GM23338 (cell line): ENCODE measurements around the gene OGG1. TPM values are rescaled to one million over a fixed set of nuclear protein-coding genes. Genes with fewer than 3 reads are reported as not detected.
A peak's percentile ranks its signal among the peaks of the same experiment; 100 is the strongest.

Experiments
- ATAC-seq: fragments of 200-7000 bp; cut with Tn5 transposase; 3 replicates; pipeline ENCODE4 v1.9.1; 2020
- DNase-seq: peaks from one replicate; pipeline ENCODE4 v3.0.0-alpha.2; 2015; ENCODE audit warnings: low spot score
- H2AFZ ChIP-seq: fragments of 200-600 bp; sonication (generic); 2 replicates; pipeline ENCODE4 v1.8.0; 2016; ENCODE audit warnings: antibody characterized with exemption, mild to moderate bottlenecking, moderate library complexity
- H3F3A ChIP-seq: fragments of 200-600 bp; sonication (generic); replicated peaks from 2 replicates; pipeline ENCODE4 v1.8.0; 2017; ENCODE audit warnings: antibody characterized with exemption, mixed run types, low read depth
- H3K27ac ChIP-seq: fragments of 200-600 bp; sonication (generic); 2 replicates; pipeline ENCODE4 v1.6.1; 2016; ENCODE audit warnings: low read depth
- H3K27me3 ChIP-seq: fragments of 200-600 bp; sonication (generic); 2 replicates; pipeline ENCODE4 v1.8.0; 2016; ENCODE audit warnings: mild to moderate bottlenecking, mixed run types, moderate library complexity; ENCODE audit not compliant: insufficient read depth
- H3K36me3 ChIP-seq: fragments of 200-600 bp; sonication (generic); 2 replicates; pipeline ENCODE4 v1.8.0; 2016; ENCODE audit warnings: mild to moderate bottlenecking; ENCODE audit not compliant: insufficient read depth
- H3K4me1 ChIP-seq: fragments of 200-600 bp; sonication (generic); 2 replicates; pipeline ENCODE4 v1.8.0; 2016; ENCODE audit warnings: mild to moderate bottlenecking, moderate library complexity; ENCODE audit not compliant: insufficient read depth
- H3K4me2 ChIP-seq: fragments of 200-600 bp; sonication (generic); 2 replicates; pipeline ENCODE4 v1.7.1; 2017; ENCODE audit warnings: mixed run types
- H3K4me3 ChIP-seq: fragments of 200-600 bp; sonication (generic); 2 replicates; pipeline ENCODE4 v1.6.1; 2016; ENCODE audit warnings: mixed run types
- H3K79me2 ChIP-seq: fragments of 200-600 bp; sonication (generic); replicated peaks from 2 replicates; pipeline ENCODE4 v1.8.0; 2017; ENCODE audit warnings: mild to moderate bottlenecking; ENCODE audit not compliant: insufficient read depth
- H3K9me2 ChIP-seq: fragments of 200-600 bp; sonication (generic); 2 replicates; pipeline ENCODE4 v1.8.0; 2017; ENCODE audit not compliant: insufficient read depth
- H4K20me1 ChIP-seq: fragments of 200-600 bp; sonication (generic); replicated peaks from 2 replicates; pipeline ENCODE4 v1.8.0; 2017; ENCODE audit warnings: mild to moderate bottlenecking; ENCODE audit not compliant: insufficient read depth
- H3K27ac Mint-ChIP-seq: 2 replicates; pipeline ENCODE4 v1.8.0; 2020; ENCODE audit warnings: inconsistent platforms, mild to moderate bottlenecking, moderate library complexity, mixed read lengths
- H3K27me3 Mint-ChIP-seq: 3 replicates; pipeline ENCODE4 v1.8.0; 2022; ENCODE audit warnings: low read depth, mild to moderate bottlenecking, moderate library complexity, mixed read lengths, inconsistent platforms; ENCODE audit not compliant: insufficient read depth, poor library complexity
- H3K36me3 Mint-ChIP-seq: 3 replicates; pipeline ENCODE4 v1.8.0; 2021; ENCODE audit warnings: low read depth, mild to moderate bottlenecking, inconsistent platforms, moderate library complexity, mixed read lengths
- H3K4me1 Mint-ChIP-seq: 3 replicates; pipeline ENCODE4 v1.8.0; 2020; ENCODE audit warnings: mild to moderate bottlenecking, inconsistent platforms, mixed read lengths
- H3K4me3 Mint-ChIP-seq: 3 replicates; pipeline ENCODE4 v1.8.0; 2021; ENCODE audit warnings: moderate library complexity, mild to moderate bottlenecking, inconsistent platforms, mixed read lengths
- H3K9me3 Mint-ChIP-seq: 3 replicates; pipeline ENCODE4 v1.8.0; 2020; ENCODE audit warnings: moderate library complexity, mild to moderate bottlenecking, inconsistent platforms, mixed read lengths
- CTCF ChIP-seq, 2 experiments: fragments of 200-600 bp in 1 of 2; sonication (generic) in 1 of 2; conservative IDR thresholded peaks; 2 replicates each; pipeline versions ENCODE4 v1.5.1 to v1.6.1; 2016 to 2017; ENCODE audit warnings: antibody characterized with exemption in 2 of 2, low read depth in 2 of 2, mild to moderate bottlenecking in 2 of 2, moderate library complexity in 1 of 2
- ETS1 ChIP-seq: IDR thresholded peaks from 2 replicates; pipeline ENCODE4 v1.6.1; 2016; ENCODE audit warnings: antibody characterized with exemption
- EZH2 ChIP-seq: fragments of 200-600 bp; sonication (generic); IDR thresholded peaks from one replicate; pipeline ENCODE4 v1.8.0; 2017; ENCODE audit warnings: antibody characterized with exemption, mild to moderate bottlenecking, low read depth; ENCODE audit not compliant: unreplicated experiment
- EZH2phosphoT487 ChIP-seq: fragments of 200-600 bp; sonication (generic); IDR thresholded peaks from one replicate; pipeline ENCODE4 v1.8.1; 2018; ENCODE audit warnings: antibody characterized with exemption; ENCODE audit not compliant: unreplicated experiment
- JUNB ChIP-seq: IDR thresholded peaks from one replicate; pipeline ENCODE4 v1.6.1; 2016; ENCODE audit warnings: antibody characterized with exemption; ENCODE audit not compliant: unreplicated experiment
- POLR2AphosphoS5 ChIP-seq: IDR thresholded peaks from 2 replicates; pipeline ENCODE4 v1.6.1; 2016; ENCODE audit warnings: antibody characterized with exemption, low read depth
- REST ChIP-seq: IDR thresholded peaks from one replicate; pipeline ENCODE4 v1.6.1; 2018; ENCODE audit warnings: antibody characterized with exemption; ENCODE audit not compliant: unreplicated experiment
- STAT1 ChIP-seq: IDR thresholded peaks from one replicate; pipeline ENCODE4 v1.6.1; 2016; ENCODE audit warnings: antibody characterized with exemption; ENCODE audit not compliant: unreplicated experiment
- ZNF331 ChIP-seq: fragments of 250-450 bp; sonication (Bioruptor Pico); IDR thresholded peaks from 2 replicates; pipeline ENCODE4 v1.5.0; 2020; ENCODE audit warnings: low read depth, mild to moderate bottlenecking, moderate library complexity
- polyA plus RNA-seq: library from polyadenylated mRNA; unstranded; fragments of >200 nt; fragmentation: Nextera tagmentation; extraction: Ambion mirVana; gene quantifications from 2 replicates; pipeline ENCODE4 v1.2.1, GENCODE V29; 2016
- total RNA-seq: library from RNA; depleted of rRNA; stranded (reverse); fragments of >200 nt; shearing (Covaris generic); gene quantifications from 2 replicates; pipeline ENCODE4 v1.2.3, GENCODE V29; 2014

The OGG1 gene
- total and polyA plus RNA-seq, 2 experiments from 2014 or later, result 20.6 to 27.6 TPM

GRCh38 chr3:9800529-9800928 lies 50.8 kb downstream of the OGG1 start:
- no peak for TF ChIP-seq JUNB
- no peak for TF ChIP-seq ZNF331 (CRISPR knock-in tag)
- TF ChIP-seq STAT1, result no peak
- TF ChIP-seq CTCF (conservative IDR thresholded peaks at IDR 0.05; ENCODE audit: low read depth in 2 of 2), result peak; percentile 46 to 48
- TF ChIP-seq ETS1, result no peak
- no peak for TF ChIP-seq REST
- no peak for TF ChIP-seq EZH2

GRCh38 chr3:9803494-9803893 lies 53.7 kb downstream of the OGG1 start:
- Mint-ChIP-seq H3K27me3 (peaks cover 5% of the 10 kb centered on the region), H3K4me1 (peaks cover 2% of the 10 kb centered on the region; the same call in 1 of the 3 replicates), H3K4me3 (no peak overlapping the region), H3K27ac (no peak overlapping the region), H3K9me3 (no peaks in the 10 kb centered on the region), H3K36me3 (peaks cover 82% of the 10 kb centered on the region)
- H4K20me1 ChIP-seq, result peaks cover 29% of the 10 kb centered on the region
- H3K4me2 ChIP-seq, result no peak overlapping the region
- H3K9me2 ChIP-seq, result no peaks in the 10 kb centered on the region
- no peak for ATAC-seq
- H3F3A ChIP-seq, result peaks cover 16% of the 10 kb centered on the region; the same call in 1 of the 2 replicates
- peaks cover 64% of the 10 kb centered on the region for H3K36me3 ChIP-seq
- no peaks in the 10 kb centered on the region for H3K79me2 ChIP-seq
- H3K4me1 ChIP-seq, result no peaks in the 10 kb centered on the region
- H3K27ac ChIP-seq, result no peak overlapping the region
- no peaks in the 10 kb centered on the region for H3K27me3 ChIP-seq
- H2AFZ ChIP-seq, result no peak overlapping the region
- no peak for DNase-seq
- H3K4me3 ChIP-seq, result no peak overlapping the region
- TF ChIP-seq EZH2phosphoT487, result no peak
- no peak for TF ChIP-seq POLR2AphosphoS5

More at GRCh38 chr3:9800529-9800928, 50.8 kb downstream of the OGG1 start:
- Mint-ChIP-seq H3K4me3 (no peak overlapping the region), H3K36me3 (peaks cover 88% of the 10 kb centered on the region), H3K4me1 (no peaks in the 10 kb centered on the region), H3K27me3 (peaks cover 6% of the 10 kb centered on the region), H3K27ac (no peak overlapping the region), H3K9me3 (no peaks in the 10 kb centered on the region)
- H3F3A ChIP-seq, result 0 out of 2 replicates have a peak, but pooled peaks cover 13% of the 10 kb centered on the region
- H3K36me3 ChIP-seq, result peaks cover 76% of the 10 kb centered on the region
- no peak overlapping the region for H3K27ac ChIP-seq
- peak; percentile 55; the same call in 2 of the 3 replicates for ATAC-seq
- no peak overlapping the region for H3K4me2 ChIP-seq
- peaks cover 15% of the 10 kb centered on the region for H3K79me2 ChIP-seq
- H2AFZ ChIP-seq, result no peak overlapping the region
- no peaks in the 10 kb centered on the region for H3K9me2 ChIP-seq
- peaks cover 20% of the 10 kb centered on the region for H4K20me1 ChIP-seq
- DNase-seq, result no peak
- no peaks in the 10 kb centered on the region for H3K27me3 ChIP-seq
- no peak overlapping the region for H3K4me3 ChIP-seq
- no peaks in the 10 kb centered on the region for H3K4me1 ChIP-seq
